Stimulated activated CD8-positive, alpha-beta memory T cell treated with anti-CD3 and anti-CD28 coated beads, Interleukin-4, amount 100 ng/mL, for 24 hours (primary cell): Measurements from ENCODE around the gene REST.
"Not testable (repeated sequence)": the region's sequence is repeated elsewhere in the genome, so short reads cannot be mapped to it uniquely, and the experiment has no call there.

Experiments
- DNase-seq: peaks from one replicate; pipeline ENCODE4 v3.0.0-alpha.2; 2020; ENCODE audit warnings: low read depth

The REST gene

DNA sequence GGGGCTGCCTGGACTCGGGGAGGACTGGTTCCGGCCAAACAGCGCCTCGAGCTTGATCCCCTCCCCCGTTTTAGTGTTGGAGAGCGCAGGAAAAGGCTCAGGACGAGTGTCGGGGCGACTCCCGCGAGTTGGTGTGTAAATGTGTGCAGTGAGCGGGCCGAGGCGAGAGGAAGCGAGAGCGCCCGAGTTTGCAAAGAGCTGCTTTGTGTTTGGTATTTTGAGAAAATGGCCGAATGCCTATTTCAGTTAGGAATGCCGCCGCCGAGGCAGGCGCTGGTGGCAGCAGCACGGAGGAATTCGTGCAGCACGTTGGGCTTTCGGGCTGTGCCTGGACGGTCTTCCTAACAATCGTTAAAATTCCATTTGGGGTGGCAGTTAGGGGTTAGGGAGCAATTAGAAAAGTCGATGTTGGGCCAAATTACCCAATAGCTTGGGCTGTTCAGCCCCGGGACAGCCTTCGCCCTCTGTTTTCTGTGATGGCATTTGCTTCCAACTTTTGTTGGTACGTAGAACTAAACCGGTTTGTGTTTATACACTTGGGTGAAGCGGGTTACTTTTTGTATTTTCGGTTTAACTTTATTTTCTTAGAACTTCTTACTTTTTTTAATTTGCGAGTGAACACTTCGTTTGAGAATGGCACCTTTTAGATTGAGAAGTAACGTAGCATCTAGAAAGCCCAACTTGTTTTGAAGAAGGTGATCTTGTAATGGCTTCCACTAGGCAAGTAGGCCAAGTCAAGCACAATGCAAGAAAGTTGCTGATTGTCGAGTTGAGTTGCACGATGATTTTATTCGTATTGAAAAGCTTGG is 1.6 kb downstream of the REST start:
- no peak for DNase-seq

- no peak for DNase-seq
These were observed 2.7 kb downstream of the REST start for GRCh38 chr4:56910172-56910967.

DNA sequence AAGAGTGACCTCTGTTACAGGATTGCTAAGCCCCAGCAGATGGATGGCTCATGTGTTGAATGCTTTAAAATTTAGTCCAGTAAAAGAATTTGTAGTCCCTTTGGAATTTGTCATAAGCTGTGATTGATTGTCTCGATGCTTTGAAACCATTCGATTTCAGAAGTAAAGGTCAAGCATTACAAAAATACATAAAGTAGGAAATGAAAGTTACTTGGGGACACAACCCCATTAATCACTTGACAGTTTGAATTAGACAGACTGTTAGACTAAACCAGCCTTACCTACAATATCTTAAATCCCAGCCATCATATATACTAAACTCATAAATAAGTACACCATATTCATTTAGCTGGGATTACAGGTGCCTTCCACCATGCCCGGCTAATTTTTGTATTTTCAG is 6.6 kb downstream of the REST start:
- DNase-seq: no peak

GRCh38 chr4:56914977-56915376 is 7.3 kb downstream of the REST start:
- DNase-seq: not testable (repeated sequence)

- DNase-seq: no peak
These were observed 19.5 kb downstream of the REST start for GRCh38 chr4:56927196-56927595.

- DNase-seq: no peak
These were observed 22.9 kb downstream of the REST start for GRCh38 chr4:56930638-56931037.

DNA sequence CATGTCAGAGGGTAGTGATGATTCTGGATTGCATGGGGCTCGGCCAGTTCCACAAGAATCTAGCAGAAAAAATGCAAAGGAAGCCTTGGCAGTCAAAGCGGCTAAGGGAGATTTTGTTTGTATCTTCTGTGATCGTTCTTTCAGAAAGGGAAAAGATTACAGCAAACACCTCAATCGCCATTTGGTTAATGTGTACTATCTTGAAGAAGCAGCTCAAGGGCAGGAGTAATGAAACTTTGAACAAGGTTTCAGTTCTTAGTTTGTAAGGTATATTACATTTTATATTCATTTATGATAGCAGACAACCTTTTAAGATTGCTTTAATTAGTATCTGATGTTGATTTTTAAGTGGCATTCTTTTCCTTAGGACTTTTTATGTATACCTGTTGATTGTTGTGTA is 24.2 kb downstream of the REST start:
- no peak for DNase-seq

DNA sequence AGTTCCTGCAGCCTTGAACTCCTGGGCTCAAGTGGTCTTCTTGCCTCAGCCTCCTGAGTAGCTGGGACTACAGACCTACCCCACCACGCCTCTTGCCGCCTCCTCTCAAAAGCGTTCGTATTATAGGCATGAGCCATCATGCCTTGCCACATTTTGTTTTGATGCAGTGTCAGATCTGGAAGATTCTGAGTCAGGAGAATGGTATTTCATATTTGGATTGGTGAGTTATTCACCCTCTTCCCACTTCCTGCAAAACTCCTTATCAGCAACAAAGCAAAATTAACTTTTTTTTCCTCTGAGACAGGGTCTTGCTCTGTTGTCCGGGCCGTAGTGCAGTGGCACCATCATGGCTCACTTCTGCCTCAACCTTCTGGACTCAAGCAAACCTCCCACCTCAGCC is 29.6 kb downstream of the REST start:
- DNase-seq: no peak

- not testable (repeated sequence) for DNase-seq
These were observed 32.1 kb downstream of the REST start for GRCh38 chr4:56939826-56940225.

DNA sequence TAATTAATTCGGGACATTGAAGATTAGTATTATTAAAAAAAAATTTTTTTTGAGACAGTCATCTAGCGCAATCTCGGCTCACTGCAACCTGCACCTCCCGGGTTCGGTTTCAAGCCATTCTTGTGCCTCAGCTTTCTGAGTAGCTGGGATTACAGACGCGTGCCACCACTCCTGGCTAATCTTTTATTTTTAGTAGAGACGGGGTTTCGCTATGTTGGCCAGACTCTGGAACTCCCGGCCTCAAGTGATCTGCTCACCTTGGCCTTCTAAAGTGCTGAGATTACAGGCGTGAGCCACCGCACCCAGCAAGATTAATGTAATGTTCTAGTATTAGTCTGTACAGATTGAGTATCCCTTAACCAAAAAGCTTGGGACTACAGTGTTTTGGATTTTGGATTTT is 32.7 kb downstream of the REST start:
- DNase-seq: no peak

DNA sequence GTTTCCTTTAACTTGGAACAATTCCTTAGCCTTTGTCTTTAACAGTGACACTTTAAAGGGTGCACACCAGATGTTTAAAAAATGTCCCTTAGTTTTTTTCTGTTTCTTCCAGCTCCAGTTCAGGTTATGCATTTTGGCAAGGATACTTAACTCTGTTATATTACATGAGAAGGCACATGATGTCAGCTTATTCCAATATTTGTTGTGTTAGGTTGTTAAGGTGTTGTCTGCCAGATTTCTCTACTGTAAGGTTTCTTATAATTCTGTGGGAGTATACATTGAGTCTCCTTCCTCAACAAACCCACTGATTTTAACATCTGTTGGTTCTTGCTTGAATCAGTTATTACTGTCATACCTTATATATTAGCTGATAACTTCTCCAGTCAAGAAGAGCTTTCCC is 33.3 kb downstream of the REST start:
- DNase-seq: no peak

DNA sequence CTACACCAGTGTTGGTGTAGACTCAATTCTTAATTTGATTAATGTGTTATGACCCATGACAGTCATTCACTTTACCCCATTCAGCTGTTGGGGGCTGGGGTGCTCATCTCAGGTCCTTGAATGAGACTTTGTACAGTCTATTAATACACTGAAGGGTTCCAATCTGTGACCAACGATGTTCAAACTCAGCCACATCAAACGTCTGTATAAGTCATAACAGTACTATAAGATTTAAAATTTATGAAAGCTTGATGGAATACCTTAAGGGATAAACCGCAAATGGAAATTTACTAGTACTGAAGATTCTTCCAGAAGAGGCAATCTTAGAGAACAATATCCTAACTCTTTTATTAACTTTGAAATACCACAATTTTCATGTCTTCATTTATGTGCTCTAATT is 33.7 kb downstream of the REST start:
- no peak for DNase-seq

- DNase-seq: no peak
These were observed 46.2 kb downstream of the REST start for GRCh38 chr4:56953680-56954520.

DNA sequence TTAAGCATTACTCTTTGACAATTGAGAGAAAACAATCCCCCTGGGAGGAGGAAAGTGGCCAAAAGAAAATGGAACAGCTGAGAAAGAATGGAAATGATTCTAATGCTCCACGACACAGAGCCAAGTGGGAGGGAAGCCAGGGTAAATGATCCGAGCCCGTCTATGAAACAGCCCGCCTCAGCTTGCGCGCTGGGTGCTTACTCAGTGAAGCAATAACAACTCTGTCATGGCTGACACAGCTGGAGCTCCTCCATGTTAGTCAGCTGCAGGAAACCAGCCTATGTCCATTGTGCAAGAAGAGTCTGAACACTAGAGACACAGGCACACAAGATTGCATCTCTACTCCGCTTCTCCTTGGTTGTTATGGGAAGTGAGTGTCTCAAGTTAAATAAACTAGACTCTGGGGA is 50.4 kb downstream of the REST start:
- no peak for DNase-seq

- no peak for DNase-seq
These were observed 51.4 kb downstream of the REST start for GRCh38 chr4:56959100-56959499.

GRCh38 chr4:56961107-56961500 is 53.4 kb downstream of the REST start:
- DNase-seq: no peak

DNA sequence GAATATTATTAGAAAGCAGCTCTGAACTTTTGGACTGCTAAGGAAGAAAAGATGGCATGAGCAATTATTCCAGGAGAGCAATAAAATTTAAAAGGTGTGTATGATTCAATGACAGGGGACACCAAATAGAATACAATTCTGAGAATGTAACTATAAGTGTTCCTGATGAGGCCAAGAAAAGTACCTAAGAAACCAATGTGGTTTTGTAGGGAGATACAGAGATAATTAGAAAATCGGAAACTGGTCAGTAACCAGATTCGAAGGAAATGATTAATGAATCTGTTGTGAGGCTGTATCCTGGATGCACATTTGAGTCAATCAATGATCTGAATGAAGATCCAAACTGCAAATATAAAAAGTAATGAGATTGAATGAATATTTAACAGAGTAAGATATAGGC is 63.7 kb downstream of the REST start:
- no peak for DNase-seq

- no peak for DNase-seq
These were observed 64.7 kb downstream of the REST start for GRCh38 chr4:56972389-56972788.

DNA sequence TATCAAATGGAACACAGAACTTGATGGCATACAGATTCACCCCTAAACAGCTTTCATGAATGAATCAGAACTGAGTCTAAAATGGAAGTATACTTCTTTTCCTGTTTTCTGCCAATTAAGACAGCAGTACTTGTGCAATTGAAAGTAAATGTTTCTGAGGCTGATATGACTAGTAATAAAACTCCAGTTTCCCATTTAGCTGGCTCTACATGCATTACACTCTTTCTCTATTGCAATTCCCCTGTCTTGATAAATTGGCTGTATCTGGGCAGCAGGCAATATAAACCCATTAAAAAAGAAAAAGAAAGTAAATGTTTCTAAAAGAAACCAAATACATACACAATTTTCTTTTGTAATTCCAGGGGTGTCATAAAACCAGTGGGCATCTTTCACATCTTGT is 65.1 kb downstream of the REST start:
- no peak for DNase-seq

GRCh38 chr4:56973336-56973735 is 65.6 kb downstream of the REST start:
- no peak for DNase-seq

DNA sequence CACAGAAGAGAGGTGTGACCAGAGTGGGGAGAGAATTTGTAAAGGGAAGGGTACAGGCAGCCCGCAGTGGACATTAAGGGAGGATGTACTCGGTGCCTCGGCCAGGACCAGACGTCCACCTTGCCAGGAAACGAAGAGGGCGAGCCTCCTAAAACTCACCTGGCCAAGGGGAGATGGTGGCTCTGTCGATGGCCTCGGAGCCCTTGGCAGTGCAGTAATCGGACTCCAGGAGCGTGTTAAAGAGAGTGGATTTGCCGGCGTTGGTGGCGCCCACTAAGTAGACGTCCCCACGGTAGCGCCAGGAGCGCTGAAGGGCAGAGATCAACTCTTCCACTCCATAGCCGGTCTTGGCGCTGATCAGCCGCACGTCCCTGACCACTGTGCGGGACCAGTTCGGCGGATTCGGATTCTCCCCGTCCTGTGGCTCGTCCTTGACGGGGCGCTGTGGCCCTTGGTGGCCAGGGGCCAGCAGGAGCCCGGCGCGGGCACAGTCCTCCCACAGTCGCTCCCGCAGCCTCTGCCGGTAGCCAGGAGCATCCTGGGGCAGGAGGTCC is 68.7 kb downstream of the REST start:
- DNase-seq: no peak

DNA sequence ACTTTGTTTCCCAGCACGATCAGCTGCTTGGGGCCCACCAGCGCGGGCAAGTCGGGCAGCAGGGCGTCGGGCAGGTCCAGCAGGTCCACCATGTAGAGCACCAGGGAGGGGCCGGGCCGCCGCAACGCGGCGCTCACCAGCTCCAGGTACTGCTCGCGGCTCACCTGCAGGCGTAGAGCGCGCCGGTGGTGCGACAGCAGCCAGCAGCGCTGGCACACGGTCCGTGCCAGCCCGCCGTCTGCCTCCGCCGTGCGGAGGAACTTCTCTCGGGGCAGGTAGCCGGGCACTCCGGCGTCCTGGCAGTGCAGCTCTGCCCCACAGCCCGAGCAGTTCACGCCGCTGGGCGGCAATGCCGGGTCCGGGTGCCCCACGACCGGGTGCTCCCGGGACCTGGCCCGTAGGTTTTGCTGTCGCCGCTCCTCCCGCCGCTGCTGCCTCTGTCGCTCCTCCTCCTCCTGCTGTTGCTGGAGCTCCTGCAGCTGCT is 69.2 kb downstream of the REST start:
- no peak for DNase-seq
